GM19035 (cell line): ENCODE data around the gene NCBP2.
A peak's percentile ranks its signal among the peaks of the same experiment; 100 is the strongest.

Experiments used
- ATAC-seq: cut with Tn5 transposase; IDR thresholded peaks from one replicate; pipeline ENCODE4 v1.9.1; 2021; ENCODE audit not compliant: unreplicated experiment

NCBP2 gene

DNA sequence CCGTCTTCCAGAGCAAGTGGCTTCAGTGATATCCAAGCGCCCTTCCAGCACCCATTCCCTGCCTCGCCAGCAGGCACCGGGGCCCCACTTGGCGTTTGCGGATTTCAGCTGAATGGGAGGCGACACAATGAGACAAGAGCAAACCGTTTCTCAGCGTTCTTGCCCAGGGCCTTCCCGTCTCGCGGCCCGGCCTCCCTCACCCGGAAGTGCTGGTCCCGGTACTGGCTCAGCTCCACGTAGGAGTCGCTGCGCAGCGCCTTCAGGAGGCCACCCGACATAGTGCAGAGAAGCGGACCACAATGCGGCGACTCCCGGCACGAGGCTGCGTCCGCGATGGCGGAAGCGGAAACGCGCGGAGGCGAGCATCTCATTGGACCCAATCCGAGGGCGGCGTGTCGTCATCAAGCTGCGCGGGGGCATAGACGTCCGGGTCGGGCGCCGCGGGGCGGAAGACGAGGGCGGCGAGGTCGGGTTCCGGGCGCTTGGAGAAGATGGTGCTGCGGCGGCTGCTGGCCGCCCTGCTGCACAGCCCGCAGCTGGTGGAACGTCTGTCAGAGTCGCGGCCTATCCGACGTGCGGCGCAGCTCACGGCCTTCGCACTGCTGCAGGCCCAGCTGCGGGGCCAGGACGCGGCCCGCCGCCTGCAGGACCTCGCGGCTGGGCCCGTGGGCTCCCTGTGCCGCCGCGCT, at the start of gene NCBP2:
TSS of gene NCBP2 (minus strand) at position 303 of the 689 bp plus-strand sequence. CDS start at position 278, 25 bp downstream.
- ATAC-seq: peak; percentile 91

DNA sequence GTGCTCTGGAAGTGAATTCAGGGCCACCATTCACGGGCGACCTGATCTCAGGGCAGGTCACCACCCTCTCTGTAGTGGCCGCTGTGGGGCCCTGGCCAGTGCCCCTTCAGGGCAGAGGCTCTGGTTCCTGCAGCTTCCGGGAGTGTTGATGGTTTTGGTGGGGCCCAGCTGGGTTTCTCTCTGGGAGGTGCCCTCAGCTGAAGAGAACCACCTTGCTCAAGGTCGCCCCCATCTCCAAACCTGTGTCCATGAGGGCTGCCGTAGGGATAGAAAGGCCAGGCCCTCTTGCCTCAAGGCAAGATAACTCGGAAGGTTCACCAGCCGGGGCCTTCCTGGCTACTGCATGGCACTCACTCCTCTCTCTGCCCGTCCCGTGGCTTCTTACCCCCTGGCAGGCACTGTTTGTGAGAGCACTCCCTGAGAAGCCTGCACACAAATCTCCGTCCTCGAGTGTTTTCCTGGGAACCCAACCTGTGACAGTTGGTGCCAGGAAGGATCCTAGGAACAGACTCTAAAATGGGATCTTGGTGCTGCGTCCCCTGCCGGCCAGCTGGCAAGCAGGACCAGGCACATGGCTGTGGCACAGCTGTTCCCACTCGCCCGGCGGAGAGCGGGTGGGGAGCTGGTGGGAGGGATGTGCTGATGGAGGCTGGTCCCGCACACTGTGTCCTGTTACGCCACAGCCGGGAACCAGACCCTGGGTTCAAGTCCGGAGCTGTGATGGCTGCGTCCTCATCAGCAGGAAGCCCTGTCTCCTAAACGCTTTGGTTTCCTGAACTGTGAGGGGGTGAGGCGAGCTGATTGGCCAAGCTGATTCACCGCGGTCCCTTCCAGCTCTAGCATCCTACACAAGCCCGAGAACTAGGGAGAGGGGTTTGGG, 49.5 kb upstream of the NCBP2 start:
- no peak for ATAC-seq

DNA sequence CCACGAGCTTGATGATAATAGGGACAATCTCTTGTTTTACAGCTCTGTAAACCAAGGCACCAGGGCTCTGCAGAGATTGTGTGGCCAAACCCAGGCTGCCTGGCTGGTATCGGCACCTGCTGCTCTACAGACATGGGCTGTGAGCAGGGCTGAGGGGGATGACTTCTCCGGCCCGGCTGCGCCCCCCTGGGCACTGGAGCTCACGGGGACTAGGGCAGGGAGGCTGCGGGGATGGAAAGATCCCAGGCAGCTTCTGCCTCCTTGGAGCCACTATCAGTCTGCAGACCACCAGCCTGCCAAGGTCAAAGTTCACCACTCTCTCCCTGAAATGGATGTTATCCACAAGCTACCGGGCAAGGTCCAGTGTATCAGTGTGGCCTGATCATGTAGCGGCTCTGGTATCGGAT, 48.3 kb upstream of the NCBP2 start:
- ATAC-seq: no peak

DNA sequence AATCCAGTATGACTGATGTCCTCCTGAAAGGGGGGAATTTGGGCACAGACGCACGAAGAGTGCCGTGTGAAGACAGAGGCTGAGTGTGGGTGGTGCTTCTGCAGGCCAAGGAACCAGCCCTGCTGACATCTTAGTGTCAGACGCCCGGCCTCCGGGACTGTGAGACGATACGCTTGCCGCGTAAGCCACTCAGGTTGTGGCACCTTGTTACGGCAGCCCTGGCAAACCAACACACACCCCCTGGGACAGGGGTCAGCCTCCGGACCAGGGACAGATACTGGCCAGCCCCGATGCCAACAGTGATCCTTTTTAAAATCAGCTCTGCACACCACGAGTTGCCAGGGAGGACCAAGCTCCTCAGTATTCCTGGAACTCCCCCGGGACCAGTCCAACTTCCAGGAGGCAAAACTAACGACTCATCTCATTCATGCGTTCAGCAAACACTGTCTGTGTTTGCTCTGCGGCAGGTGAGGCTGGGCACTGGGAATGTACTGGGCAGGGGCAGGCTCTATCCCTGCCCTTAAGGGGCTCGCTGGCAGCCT, 47.5 kb upstream of the NCBP2 start:
- no peak for ATAC-seq

DNA sequence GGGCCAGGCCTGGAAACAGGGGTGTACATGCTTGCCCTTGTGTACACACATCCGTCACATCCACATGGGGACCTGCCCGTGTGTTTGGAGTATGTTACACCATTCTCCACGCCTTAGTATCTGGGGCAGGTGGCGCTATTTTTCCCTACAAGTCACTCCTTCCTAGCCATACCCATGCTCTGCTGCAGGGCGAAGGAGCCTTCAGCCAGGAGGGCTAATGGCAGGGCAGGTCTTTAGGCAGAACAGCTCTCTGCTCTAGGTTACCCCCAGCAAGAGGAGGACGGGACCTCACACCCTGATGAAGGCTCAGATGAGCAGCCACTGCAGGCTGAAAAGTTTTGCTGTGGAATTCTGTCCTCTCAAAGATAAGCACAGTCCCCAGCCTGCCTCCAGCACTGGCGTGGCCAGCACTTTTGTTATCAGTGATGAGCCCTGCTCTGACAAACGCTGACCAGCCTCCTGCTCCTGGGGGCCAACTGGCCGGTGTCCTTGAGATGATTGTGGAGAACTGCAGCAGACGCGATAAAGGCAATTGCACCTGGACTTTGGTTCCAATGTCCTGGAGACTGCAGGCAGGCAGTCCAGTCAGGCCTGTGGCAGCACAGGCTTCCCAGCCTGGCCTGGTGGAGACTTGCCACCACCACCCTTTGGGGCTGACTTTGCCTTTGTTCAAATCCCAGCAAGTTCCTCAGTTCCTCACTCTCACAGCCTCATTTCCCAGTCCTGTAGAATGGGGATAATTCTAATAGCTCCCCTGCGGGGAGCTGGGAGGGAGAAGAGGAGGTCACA, 46.1 kb upstream of the NCBP2 start:
- no peak for ATAC-seq

DNA sequence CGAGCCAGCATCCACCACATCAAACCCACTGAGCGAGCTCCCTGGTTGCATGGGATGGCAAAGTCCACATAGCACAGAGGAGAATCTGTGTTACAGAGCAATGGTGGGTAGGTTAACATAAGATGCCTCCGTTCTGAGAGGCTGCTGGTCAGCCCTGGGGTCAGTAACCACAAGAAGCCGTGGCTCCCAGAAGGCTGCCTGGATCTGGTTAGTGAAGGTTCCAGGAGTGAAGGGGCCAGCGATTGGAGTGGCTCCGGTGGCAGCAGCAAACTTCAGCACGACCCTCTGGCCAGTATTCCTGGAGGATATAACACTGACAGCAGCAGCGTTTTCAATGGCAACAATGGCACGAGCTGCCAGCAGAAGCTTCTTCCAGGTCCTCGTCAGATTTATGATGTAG, 44.7 kb upstream of the NCBP2 start:
- ATAC-seq: no peak

DNA sequence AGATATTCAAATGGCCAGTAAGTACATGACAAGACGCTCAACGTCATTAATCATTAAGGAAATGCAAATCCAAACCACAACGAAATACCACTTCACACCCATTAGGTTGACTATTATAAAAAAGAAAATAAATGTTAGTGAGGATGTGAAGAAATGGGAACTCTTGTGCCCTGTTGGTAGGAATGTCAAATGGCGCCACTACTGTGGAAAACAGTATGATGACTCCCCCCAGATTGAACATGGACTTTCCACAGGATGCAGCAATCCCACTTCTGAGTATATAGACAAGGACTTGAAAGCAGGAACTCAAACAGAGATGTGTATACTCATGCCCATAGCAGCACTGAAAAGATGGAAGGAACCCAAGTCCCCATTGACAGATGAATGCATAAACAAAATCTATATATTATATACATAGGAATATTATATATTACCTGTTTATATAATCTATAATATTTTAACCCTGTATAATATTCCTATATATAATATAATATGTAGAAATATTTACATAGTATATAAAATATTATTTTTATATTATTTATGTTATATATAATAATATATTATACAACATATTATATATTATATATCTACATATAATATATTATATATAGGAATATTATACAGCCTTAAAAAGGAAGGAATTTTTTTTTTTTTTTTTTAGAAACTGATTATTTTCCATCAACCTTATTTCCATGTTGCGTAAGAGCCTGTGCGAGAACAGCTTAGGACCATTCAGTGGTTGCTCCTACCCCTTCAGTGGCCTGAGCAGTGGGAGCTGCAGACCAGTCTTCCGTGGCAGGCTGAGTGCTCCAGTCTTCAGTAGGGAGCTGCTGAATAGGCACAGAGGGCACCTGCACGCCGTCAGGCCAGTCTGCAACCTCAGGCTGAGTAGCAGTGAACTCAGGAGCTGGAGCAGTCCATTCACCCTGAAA, 43.9 kb upstream of the NCBP2 start:
- no peak for ATAC-seq

DNA sequence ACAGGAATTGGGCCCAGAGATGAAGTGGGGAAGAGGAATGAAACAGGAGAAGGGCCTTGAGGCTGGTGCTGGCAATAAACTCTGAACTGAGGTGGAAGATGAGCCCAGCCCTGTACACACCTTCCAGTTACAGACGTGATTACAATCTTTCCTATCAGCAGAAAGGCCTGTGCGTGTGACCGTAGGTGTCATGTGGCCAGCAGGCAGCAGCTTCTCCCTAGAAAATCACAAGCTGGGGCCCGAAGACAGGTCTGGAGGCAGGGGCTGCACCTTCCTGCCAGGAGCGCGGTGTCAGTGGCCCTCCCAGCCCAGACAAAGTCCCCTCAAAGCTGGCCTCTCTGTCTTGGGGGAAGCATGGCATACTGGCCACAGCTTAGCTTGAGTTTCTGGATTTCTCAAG, 43.0 kb upstream of the NCBP2 start:
- no peak for ATAC-seq

DNA sequence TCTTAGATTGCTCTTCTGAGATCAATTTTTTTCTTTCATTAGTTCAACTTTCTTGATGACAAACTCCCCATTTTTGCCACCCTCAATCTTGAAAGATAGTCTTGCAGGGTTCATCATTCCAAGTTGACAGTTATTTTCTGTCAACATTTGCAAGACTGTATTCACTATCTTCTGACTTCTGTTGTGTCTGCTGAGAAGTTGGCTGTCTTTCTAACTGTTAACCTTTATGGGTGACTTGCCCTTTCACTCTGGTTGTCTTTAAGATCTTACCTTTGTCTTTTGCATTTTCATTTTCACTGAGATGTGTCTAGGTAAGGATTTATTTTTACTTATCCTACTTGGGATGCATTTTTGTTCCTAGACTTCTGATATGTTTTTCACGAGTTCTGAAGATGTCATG, 40.9 kb upstream of the NCBP2 start:
- no peak for ATAC-seq

DNA sequence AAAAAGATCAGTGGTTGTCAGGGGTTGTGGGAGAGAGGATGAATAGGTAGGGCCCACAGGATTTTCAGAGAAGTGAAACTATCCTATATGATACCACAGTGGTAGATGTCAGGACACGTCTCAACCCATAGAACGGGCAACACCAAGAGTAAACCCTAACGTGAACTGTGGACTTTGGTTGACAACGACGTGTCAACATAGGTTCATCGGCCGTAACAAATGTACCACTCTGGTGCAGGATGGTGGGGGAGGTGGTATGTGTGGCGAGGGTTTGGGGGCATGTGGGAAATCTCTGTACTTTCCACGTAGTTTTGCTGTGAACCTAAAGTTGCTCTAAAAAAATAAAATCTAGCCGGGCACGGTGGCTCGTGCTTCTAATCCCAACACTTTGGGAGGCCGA, 39.3 kb upstream of the NCBP2 start:
- ATAC-seq: no peak

DNA sequence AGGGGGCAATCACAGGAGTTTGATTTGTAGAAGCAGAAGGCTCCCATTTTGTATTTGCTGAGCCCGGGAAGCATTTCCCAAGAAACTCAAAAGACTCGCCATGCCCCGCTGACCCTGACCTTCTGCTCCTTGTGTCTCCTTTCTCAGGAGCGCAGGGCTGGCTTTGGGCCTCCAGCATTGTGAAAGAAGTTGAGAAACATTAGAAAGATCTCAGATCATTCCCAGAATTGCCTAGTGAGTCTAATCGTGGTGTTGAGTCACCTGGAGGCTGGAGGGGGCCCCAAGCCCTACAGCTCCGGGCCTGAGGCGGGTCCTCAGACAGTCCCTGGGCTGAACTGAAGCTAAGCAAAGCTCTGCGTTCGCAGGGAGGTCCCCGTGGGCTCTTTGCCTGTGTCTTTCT, 37.2 kb upstream of the NCBP2 start:
- ATAC-seq: no peak

DNA sequence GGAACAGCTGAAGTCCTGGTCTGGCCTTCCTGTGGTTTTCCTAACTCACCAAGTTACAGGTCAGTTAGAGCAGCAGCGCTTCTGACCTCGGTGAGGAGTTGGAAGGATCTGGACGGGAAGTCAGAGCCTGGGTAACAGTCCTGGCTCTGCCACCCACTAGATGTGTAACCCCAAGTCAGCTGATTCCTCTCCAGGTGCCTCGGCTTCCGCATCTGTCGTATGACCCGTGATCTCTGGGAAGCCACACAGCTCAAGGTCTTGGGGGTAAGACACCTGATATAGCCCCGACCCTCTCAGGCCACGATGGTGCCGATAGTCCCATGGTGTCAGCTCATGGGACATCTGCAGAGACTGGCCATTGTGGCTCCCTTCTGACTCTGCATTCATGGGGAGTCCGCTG, 34.6 kb upstream of the NCBP2 start:
- no peak for ATAC-seq

DNA sequence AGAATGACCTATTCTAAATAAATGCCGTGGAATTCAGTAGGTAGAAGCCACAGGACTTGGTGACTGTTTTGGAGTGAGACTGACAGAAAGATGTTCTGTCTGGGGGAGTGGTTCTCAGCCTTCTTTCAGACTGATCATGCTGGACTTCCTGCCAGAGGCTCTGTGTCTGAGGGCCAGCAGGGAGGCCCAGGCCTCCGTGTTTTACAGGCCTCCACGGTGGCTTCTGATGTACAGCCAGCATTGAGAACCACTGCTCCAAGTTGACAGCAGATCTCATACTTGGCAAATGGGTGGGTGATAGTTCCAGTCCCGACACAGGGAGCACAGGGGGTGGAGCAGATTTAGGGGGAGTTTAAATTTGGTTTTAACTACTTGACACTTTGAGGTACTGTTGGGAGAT, 33.0 kb upstream of the NCBP2 start:
- no peak for ATAC-seq

DNA sequence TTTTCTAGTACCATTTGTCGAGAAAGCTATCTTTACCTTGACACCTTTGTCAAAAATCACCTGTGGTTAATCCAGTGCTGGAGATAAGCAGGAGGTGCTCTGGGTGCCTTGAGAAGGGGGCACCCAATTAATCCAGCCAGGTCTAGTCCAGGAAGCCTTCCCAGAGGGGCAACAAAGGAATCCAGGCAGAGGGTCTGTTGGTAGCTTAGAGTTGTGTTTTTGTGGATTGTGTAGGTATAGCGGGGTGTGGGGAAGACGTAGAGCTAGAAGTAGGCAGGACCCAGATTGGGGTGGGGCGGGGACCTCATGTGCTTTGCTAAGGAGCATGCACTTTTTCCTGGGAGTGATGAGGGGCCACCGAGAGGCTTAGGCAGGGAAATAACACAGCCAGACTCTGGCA, 32.3 kb upstream of the NCBP2 start:
- ATAC-seq: no peak

DNA sequence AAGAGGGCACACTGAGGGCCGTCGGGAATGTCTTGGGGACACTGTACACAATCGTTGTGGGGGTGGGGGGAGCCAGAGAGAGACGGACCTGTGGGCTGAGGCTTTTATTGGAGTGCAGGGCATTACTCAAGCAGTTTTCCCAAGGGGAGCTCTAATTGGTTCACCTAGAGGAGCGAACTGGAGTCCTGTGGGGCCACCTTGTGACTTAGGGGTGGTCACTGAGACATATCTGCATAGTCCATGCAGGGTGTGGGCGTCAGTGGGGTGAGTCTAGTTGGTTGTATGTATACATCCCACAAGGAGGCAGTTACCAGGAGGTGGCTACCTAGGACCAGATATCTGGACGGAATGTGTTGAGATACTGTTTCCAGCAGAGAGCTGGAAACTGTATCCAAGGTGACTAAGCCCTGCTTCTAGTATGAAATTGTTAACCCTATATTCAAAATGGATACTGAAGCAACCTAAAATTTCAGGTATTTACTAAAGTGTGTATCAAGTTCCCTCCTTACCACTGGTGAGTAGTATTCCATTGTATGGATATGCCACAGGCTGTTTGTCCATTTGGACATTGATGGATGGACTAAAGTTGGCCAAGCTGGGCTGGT, 28.9 kb upstream of the NCBP2 start:
- no peak for ATAC-seq

DNA sequence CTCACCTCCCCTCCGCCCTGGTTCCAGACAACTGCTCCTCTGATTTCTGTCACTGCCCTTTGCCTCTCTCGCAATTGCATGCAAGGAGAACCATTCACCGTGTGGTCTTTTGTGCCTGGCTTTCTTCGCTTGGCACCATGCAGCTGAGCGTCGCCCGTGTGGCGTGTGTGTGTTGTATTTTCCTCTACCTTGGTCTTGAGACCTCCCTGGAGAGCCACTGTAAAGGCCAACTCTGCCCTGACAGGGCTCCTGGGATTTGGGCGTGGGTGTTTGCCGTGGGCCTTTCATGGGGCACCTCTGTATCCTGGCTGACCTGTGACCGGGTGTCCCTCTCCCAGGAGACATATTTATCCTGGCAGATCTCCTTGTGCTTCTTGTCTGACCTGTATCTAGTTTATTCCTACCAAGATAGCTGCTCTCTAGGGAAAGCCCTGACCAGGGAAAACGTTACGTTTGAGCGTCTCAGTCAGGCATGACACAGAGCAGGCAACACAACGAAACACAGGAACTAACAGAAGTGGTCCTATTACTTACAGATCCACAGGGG, 28.3 kb upstream of the NCBP2 start:
- ATAC-seq: no peak

DNA sequence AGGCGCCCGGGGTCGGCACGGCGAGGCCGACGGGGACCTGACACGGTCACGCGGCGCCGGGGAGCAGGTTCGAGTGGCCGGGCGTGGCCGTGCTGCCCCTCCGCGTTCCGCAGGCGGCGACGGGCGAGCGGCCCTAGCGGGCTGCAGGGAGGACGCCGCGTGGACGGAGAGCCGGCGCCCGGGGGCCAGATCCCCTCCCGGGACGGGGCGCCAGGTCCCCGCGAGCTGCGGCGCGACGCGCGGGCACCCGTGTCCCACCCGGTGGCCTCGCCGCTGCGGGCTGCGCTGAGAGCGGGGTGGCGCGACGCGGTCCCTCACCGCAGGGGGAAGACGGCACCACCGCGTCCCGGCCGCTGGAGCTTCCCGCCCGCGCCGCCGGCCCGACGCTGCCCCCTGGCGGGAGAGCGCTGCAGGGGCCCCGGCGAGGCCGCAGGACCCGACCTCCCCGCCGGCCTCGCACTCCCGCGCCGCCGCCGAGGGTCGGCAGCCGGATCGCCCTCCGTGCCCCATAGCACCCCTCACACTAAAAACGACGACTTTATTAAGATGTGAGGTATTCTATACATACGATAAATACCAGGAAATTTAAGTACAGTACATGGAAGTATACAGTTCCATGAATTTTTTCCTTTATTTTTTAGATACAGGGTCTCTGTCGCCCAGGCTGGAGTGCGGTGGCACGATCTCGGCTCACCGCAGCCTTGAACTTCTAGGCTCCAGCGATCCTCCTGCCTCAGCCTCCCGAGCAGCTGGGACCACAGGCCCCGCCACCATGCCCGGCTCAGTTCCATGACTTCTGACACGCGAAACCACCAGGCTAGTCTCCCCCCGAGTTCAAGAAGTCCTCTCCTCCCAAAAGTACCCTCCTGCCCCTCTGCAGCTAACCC, 27.6 kb upstream of the NCBP2 start:
- ATAC-seq: peak; percentile 63

DNA sequence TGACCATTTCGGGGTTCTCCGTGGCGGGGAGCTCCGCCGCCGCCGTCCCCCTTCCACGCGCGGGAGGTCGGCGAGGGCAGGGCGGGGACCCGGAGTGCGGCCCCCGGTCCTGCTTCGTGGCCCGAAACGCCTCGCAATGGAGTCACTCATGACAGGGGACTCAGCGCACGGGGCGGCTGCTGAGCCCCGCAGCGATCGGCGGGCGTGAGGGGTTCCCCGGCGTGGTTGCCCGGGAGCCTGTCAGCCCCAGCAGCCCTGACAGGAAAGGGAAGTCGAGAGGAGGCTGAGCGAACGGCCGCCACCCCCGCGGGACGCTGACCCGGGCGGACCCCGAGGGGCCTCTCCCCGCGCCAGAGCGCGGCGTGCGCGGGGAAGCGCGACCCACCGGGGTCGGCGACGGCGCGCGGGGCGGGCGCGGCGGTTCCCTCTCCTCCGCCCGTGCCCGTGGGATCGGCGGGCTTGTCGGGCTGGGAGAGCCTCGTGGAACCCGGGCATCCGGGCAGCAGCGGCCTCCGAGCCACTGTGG, 26.9 kb upstream of the NCBP2 start:
- peak; percentile 54 for ATAC-seq
